ENCODE measurements around the gene HDAC9.

Gene HDAC9

GRCh38 chr7:18471476-18472160 is 23.9 kb upstream of the HDAC9 start:
- H3K4me3 ChIP-seq (ENCODE audit: insufficient read depth, low read length, poor library complexity, severe bottlenecking) = no peak overlapping the region
- H3K9me3 ChIP-seq (ENCODE audit: insufficient read depth, low read length) = no peaks in the 10 kb centered on the region
- no peaks in the 10 kb centered on the region for H3K9me2 ChIP-seq (replicated peaks; ENCODE audit: insufficient read depth, low read length)
- H3K27me3 ChIP-seq (ENCODE audit: low read length) = no peaks in the 10 kb centered on the region
- H3K36me3 ChIP-seq (ENCODE audit: low read length) = no peaks in the 10 kb centered on the region
- TF ChIP-seq EZH2phosphoT487 (conservative IDR thresholded peaks at IDR 0.05; ENCODE audit: low read length) (no peak), CTCF (IDR thresholded peaks at IDR 0.05; ENCODE audit: insufficient read depth, low read length, poor library complexity, severe bottlenecking) (no peak)
- no peak overlapping the region for H2AFZ ChIP-seq (ENCODE audit: low read depth, low read length, severe bottlenecking)
- no peak overlapping the region for H3K27ac ChIP-seq (ENCODE audit: low read depth, low read length)
- H3K9ac ChIP-seq (ENCODE audit: low read length) = no peak overlapping the region
- no peaks in the 10 kb centered on the region for H3K79me2 ChIP-seq (ENCODE audit: insufficient read depth, low read length)
- no peaks in the 10 kb centered on the region for H3F3A ChIP-seq (ENCODE audit: insufficient read depth)
- H4K20me1 ChIP-seq (ENCODE audit: low read depth, low read length) = no peaks in the 10 kb centered on the region
- no peak overlapping the region for H3K4me2 ChIP-seq (ENCODE audit: low read depth, low read length, poor library complexity, severe bottlenecking)

GRCh38 chr7:18472161-18472483 is 23.4 kb upstream of the HDAC9 start:
- Histone ChIP-seq H2AFZ (ENCODE audit: low read depth, low read length, severe bottlenecking) (no peak overlapping the region), H3K9ac (ENCODE audit: low read length) (no peak overlapping the region), H3F3A (ENCODE audit: insufficient read depth) (no peaks in the 10 kb centered on the region), H3K27me3 (ENCODE audit: low read length) (no peaks in the 10 kb centered on the region), H3K4me2 (ENCODE audit: low read depth, low read length, poor library complexity, severe bottlenecking) (no peak overlapping the region), H3K9me3 (ENCODE audit: insufficient read depth, low read length) (no peaks in the 10 kb centered on the region), H3K36me3 (ENCODE audit: low read length) (no peaks in the 10 kb centered on the region), H3K9me2 (replicated peaks; ENCODE audit: insufficient read depth, low read length) (no peaks in the 10 kb centered on the region), H3K79me2 (ENCODE audit: insufficient read depth, low read length) (no peaks in the 10 kb centered on the region), H3K27ac (ENCODE audit: low read depth, low read length) (no peak overlapping the region), H3K4me3 (ENCODE audit: insufficient read depth, low read length, poor library complexity, severe bottlenecking) (no peak overlapping the region), H4K20me1 (ENCODE audit: low read depth, low read length) (no peaks in the 10 kb centered on the region)
- TF ChIP-seq CTCF (IDR thresholded peaks at IDR 0.05; ENCODE audit: insufficient read depth, low read length, poor library complexity, severe bottlenecking) (no peak), EZH2phosphoT487 (conservative IDR thresholded peaks at IDR 0.05; ENCODE audit: low read length) (no peak)

- Histone ChIP-seq H3K9ac (ENCODE audit: low read length) (no peak overlapping the region), H3K36me3 (ENCODE audit: low read length) (no peaks in the 10 kb centered on the region), H3K27ac (ENCODE audit: low read depth, low read length) (no peak overlapping the region), H3K79me2 (ENCODE audit: insufficient read depth, low read length) (no peaks in the 10 kb centered on the region), H3K9me2 (replicated peaks; ENCODE audit: insufficient read depth, low read length) (no peaks in the 10 kb centered on the region), H4K20me1 (ENCODE audit: low read depth, low read length) (no peaks in the 10 kb centered on the region), H3K4me3 (ENCODE audit: insufficient read depth, low read length, poor library complexity, severe bottlenecking) (no peak overlapping the region), H3K9me3 (ENCODE audit: insufficient read depth, low read length) (no peaks in the 10 kb centered on the region), H2AFZ (ENCODE audit: low read depth, low read length, severe bottlenecking) (no peak overlapping the region), H3K4me2 (ENCODE audit: low read depth, low read length, poor library complexity, severe bottlenecking) (no peak overlapping the region), H3F3A (ENCODE audit: insufficient read depth) (no peaks in the 10 kb centered on the region), H3K27me3 (ENCODE audit: low read length) (no peaks in the 10 kb centered on the region)
- no peak for TF ChIP-seq EZH2phosphoT487 (conservative IDR thresholded peaks at IDR 0.05; ENCODE audit: low read length)
- TF ChIP-seq CTCF (IDR thresholded peaks at IDR 0.05; ENCODE audit: insufficient read depth, low read length, poor library complexity, severe bottlenecking) = no peak
Observed at GRCh38 chr7:18473119-18473518, 22.4 kb upstream of the HDAC9 start.
